ENCODE measurements around the gene VIP.

GRCh38 chr6:152750694-152751093 lies at the start of gene VIP:
- no peak for TF ChIP-seq EZH2 (IDR thresholded peaks at IDR 0.05; ENCODE audit: borderline replicate concordance, low read length)
- no peak for TF ChIP-seq CTCF (IDR thresholded peaks at IDR 0.05; ENCODE audit: low read length)

Measured in OCI-LY1 (cell line).